Uterus (tissue), 4 donors: ENCODE results near the gene PCSK4. TPM values are rescaled to one million over a fixed set of nuclear protein-coding genes. Genes with fewer than 3 reads are reported as not detected.

Source experiments
- DNase-seq, 2 donors: peaks; one replicate each; pipeline ENCODE4 v3.0.0-alpha.2; 2019 to 2020
- H3K27ac ChIP-seq, 2 donors: fragments of 200-600 bp; sonication (generic); 1 replicate in 1 of 2; 2 replicates in 1 of 2; pipeline ENCODE4 v1.5.1; 2016 to 2018
- H3K27me3 ChIP-seq, 2 donors: fragments of 200-600 bp; sonication (generic); one replicate each; pipeline ENCODE4 v1.5.1; 2018 to 2019; ENCODE audit warnings: control low read depth in 1 of 2
- H3K36me3 ChIP-seq, 2 donors: fragments of 200-600 bp; sonication (generic); one replicate each; pipeline ENCODE4 v1.5.1; 2019; ENCODE audit warnings: control low read depth in 1 of 2
- H3K4me1 ChIP-seq, 2 donors: fragments of 200-600 bp; sonication (generic); one replicate each; pipeline ENCODE4 v1.5.1; 2018 to 2019; ENCODE audit warnings: control low read depth in 1 of 2
- H3K4me3 ChIP-seq, 2 donors: fragments of 200-600 bp; sonication (generic); 1 replicate in 1 of 2; 2 replicates in 1 of 2; pipeline ENCODE4 v1.5.1; 2018 to 2019; ENCODE audit warnings: mild to moderate bottlenecking in 1 of 2
- H3K9me3 ChIP-seq, 2 donors: fragments of 200-600 bp; sonication (generic); one replicate each; pipeline ENCODE4 v1.5.1; 2019; ENCODE audit warnings: control low read depth in 1 of 2
- POLR2A ChIP-seq, 2 donors: fragments of 450-650 bp; IDR thresholded peaks; one replicate each; pipeline ENCODE4 v1.6.1; 2016; ENCODE audit warnings: antibody characterized with exemption in 2 of 2, mild to moderate bottlenecking in 1 of 2, moderate library complexity in 1 of 2
- intact Hi-C: fragments of 100-400 bp; cut with DNase I; formaldehyde crosslinking; loops from one replicate; pipeline ENCODE4 v1.15.1; 2023; ENCODE audit warnings: low total_unique reads
- total RNA-seq, 4 donors: library from RNA; depleted of rRNA in 3 of 4; stranded (reverse); fragments of >200 nt in 3 of 4; gene quantifications; one replicate each; pipeline versions ENCODE4 v1.1.0 to v1.2.4, GENCODE V29; 2014 to 2023
- TF ChIP-seq, protein P1 (sequence below), 4 experiments: fragments of 200-600 bp in 2 of 4; fragments of 450-650 bp in 2 of 4; sonication (generic) in 2 of 4; IDR thresholded peaks; one replicate each; pipeline ENCODE4 v1.5.1; 2016 to 2019; ENCODE audit warnings: antibody characterized with exemption in 4 of 4, mild to moderate bottlenecking in 2 of 4, moderate library complexity in 1 of 4
- donor health status: DM: yes; HTN: yes; CAD: no.

PCSK4 gene
- total RNA-seq, 4 donors from 2014 or later = under 0.01 to 6.4 (median 4.6) TPM; not detected in 1

DNA sequence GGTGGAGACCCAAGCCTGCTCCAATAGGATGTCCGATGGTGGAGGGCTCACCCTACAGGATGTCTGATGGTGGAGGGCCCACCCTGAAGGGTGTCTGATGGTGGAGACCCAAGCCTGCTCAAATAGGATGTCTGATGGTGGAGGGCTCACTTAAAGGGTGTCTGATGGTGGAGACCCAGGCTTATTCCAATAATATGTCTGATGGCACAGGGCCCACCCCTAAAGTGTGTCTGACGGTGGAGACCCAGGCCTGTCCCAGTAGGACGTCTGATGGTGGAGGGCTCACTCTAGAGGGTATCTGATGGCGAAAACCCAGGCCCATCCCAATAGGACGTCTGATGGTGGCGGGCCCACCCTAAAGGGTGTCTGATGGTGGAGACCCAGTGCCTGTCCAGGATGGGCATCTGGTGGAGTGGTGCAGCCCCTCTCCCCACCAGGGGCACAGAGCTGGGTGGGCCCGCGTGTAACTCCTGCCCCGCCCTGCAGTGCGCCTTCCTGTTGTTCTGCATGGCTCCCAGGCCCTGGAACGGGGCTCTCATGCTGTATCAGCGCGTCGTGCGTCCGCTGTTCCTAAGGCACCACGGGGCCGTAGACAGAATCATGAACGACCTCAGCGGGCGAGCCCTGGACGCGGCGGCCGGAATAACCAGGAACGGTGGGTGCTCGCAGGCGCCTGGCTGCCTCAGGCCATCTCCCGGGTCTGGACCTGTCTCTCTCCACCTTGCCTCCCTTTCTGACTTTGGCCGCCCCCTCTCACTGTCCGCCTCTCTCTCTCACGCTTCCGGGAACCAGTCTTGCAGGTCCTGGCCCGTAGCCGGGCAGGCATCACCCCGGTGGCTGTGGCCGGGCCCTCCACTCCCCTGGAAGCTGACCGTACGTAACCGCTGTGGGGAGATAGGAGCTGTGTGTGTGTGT lies 5.9 kb upstream of the PCSK4 start:
- H3K4me1 ChIP-seq = no peaks in the 10 kb centered on the region
- intact Hi-C loops = no loop called here
- TF ChIP-seq, protein P1, sequence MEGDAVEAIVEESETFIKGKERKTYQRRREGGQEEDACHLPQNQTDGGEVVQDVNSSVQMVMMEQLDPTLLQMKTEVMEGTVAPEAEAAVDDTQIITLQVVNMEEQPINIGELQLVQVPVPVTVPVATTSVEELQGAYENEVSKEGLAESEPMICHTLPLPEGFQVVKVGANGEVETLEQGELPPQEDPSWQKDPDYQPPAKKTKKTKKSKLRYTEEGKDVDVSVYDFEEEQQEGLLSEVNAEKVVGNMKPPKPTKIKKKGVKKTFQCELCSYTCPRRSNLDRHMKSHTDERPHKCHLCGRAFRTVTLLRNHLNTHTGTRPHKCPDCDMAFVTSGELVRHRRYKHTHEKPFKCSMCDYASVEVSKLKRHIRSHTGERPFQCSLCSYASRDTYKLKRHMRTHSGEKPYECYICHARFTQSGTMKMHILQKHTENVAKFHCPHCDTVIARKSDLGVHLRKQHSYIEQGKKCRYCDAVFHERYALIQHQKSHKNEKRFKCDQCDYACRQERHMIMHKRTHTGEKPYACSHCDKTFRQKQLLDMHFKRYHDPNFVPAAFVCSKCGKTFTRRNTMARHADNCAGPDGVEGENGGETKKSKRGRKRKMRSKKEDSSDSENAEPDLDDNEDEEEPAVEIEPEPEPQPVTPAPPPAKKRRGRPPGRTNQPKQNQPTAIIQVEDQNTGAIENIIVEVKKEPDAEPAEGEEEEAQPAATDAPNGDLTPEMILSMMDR (IDR thresholded peaks at IDR 0.05) = no peak
- no peak for TF ChIP-seq POLR2A (IDR thresholded peaks at IDR 0.05)
- H3K9me3 ChIP-seq = no peaks in the 10 kb centered on the region
- H3K27me3 ChIP-seq = no peaks in the 10 kb centered on the region
- no peak overlapping the region for H3K27ac ChIP-seq
- DNase-seq = no peak
- no peaks in the 10 kb centered on the region for H3K36me3 ChIP-seq
- no peak overlapping the region for H3K4me3 ChIP-seq

DNA sequence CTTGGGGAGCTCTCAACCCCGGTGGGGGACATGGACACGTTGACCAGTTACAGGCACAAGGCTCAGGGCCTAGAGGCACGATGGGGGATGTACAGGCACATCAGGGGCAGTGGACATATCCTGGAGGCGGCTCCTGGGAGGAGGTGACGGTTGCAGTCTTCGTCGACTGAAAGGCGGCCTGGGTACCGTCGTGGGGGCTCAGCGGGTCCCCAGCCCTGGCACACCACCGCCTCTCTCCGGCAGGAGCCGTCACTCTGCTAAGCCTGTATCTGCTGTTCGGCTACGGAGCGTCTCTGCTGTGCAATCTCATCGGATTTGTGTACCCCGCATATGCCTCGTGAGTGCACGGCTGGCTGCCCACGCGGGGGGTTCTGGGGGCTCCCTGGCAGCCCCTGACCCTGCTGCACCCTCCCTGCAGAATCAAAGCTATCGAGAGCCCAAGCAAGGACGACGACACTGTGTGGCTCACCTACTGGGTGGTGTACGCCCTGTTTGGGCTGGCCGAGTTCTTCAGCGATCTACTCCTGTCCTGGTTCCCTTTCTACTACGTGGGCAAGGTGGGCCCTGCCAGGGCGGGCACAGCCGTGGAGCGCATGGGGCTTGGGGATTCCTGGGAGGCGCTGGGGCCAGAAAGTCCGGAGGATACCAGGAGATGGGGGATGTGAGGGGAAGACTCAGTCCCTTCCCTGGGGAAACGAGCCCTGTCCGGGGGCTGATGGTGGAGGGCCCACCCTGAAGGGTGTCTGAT lies 5.1 kb upstream of the PCSK4 start:
- Histone ChIP-seq H3K27ac (no peak overlapping the region), H3K4me1 (no peaks in the 10 kb centered on the region), H3K27me3 (no peaks in the 10 kb centered on the region), H3K36me3 (no peaks in the 10 kb centered on the region), H3K4me3 (no peak overlapping the region), H3K9me3 (no peaks in the 10 kb centered on the region)
- no peak for TF ChIP-seq POLR2A (IDR thresholded peaks at IDR 0.05)
- TF ChIP-seq, protein P1 (IDR thresholded peaks at IDR 0.05) = no peak
- no peak for DNase-seq
- intact Hi-C loops = no loop called here

DNA sequence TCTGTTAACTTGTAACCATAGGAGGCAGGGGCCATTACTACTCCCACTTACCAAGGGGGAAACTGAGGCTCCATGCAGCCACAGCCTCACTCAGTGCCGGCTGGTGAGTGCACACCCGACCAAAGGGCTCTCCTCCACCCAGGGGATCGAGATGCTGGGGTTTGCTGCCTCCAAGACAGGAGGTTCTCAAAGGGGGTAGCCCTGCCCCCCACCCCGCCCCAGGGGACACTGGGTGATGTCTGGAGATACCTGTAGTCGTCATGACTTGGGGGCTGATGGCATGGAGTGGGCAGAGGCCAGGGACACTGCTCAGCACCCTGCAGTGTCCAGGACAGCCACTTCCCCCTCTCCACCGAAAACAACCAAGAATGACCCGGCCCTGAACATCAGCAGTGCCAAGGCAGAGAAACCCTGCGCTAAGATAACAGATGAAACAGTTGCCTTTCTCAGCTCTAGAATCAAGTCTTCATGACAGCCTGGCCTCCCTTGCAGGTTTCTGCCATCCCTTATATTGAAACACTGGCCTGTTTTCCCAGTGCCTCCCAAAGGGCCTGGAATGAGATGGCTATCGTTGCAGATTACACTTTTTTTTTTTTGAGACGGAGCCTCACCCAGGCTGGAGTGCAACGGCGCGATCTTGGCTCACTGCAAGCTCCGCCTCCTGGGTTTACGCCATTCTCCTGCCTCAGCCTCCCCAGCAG lies 4.1 kb upstream of the PCSK4 start:
- no peak for TF ChIP-seq POLR2A (IDR thresholded peaks at IDR 0.05)
- TF ChIP-seq, protein P1 (IDR thresholded peaks at IDR 0.05) = no peak
- no peak overlapping the region for H3K4me3 ChIP-seq
- intact Hi-C loops = no loop called here

DNA sequence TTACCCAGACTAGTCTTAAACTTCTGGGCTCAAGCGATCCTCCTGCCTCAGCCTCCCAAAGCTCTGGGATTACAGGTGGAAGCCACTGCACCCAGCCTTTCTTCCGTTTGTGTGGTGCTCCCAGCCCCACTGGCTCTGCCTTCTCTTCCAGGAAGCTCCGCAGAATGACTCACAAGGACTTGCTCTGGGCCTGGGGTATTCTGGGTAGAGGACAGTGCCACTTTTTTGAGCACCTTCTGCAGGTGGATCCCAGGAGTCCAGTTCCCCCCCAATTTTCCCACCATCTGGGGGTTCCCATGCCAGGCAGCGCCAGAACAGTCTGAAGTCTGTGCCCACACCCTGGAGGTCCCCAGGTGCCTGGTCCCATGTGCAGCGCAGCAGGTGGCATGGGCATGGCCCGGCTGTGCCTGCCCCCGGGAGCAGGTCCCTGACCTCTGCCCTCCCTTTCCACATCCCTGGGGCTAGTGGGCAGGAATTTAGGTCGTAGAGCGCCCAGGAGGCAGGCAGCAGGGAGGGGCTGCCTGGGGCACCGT lies 2.4 kb upstream of the PCSK4 start:
- intact Hi-C loops = no loop called here
- Histone ChIP-seq H3K9me3 (no peaks in the 10 kb centered on the region), H3K4me3 (no peak overlapping the region), H3K27me3 (no peaks in the 10 kb centered on the region), H3K27ac (no peak overlapping the region), H3K4me1 (peaks cover 0 to 6% of the 10 kb centered on the region in 2 donors), H3K36me3 (no peaks in the 10 kb centered on the region)
- TF ChIP-seq POLR2A (IDR thresholded peaks at IDR 0.05) = no peak
- TF ChIP-seq, protein P1 (IDR thresholded peaks at IDR 0.05) = no peak
- DNase-seq = no peak

More for the DNA sequence above, 4.1 kb upstream of the PCSK4 start:
- H3K36me3 ChIP-seq = no peaks in the 10 kb centered on the region
- H3K9me3 ChIP-seq = no peaks in the 10 kb centered on the region
- DNase-seq = no peak
- no peaks in the 10 kb centered on the region for H3K27me3 ChIP-seq
- peaks cover 0 to 6% of the 10 kb centered on the region in 2 donors for H3K4me1 ChIP-seq
- no peak overlapping the region for H3K27ac ChIP-seq
